Measurements from ENCODE around the gene IFNL4. TPM values are rescaled to one million over a fixed set of nuclear protein-coding genes. Genes with fewer than 3 reads are reported as not detected.

IFNL4 gene
- total and polyA plus RNA-seq, 8 donors: not detected

GRCh38 chr19:39293394-39293793 is 44.7 kb upstream of the IFNL4 start:
- Histone ChIP-seq H3K4me1 (no peaks in the 10 kb centered on the region), H3K4me3 (no peak overlapping the region), H3K27me3 (peaks cover 0 to 28% (median 4%) of the 10 kb centered on the region in 3 donors), H3K27ac (no peak overlapping the region), H3K9me3 (no peaks in the 10 kb centered on the region), H3K36me3 (no peaks in the 10 kb centered on the region)
- intact Hi-C loops (cut with DNase I; ENCODE audit: low total_unique reads): no loop called here
- 56 to 71% (median 70%) methylated on average over 4 of the region's 4 CpGs for WGBS, 5 donors
- no peak for DNase-seq
- no peak for TF ChIP-seq CTCF (IDR thresholded peaks at IDR 0.05)
- TF ChIP-seq POLR2A (IDR thresholded peaks at IDR 0.05): no peak
- no peak for TF ChIP-seq POLR2AphosphoS5 (IDR thresholded peaks at IDR 0.05)
- TF ChIP-seq EP300 (IDR thresholded peaks at IDR 0.05): no peak

- TF ChIP-seq CTCF (IDR thresholded peaks at IDR 0.05) (no peak), POLR2AphosphoS5 (IDR thresholded peaks at IDR 0.05) (no peak), EP300 (IDR thresholded peaks at IDR 0.05) (no peak), POLR2A (IDR thresholded peaks at IDR 0.05) (no peak)
- H3K36me3 ChIP-seq: no peaks in the 10 kb centered on the region
Observed at GRCh38 chr19:39284032-39284431, 35.4 kb upstream of the IFNL4 start.

GRCh38 chr19:39282021-39282420 is 33.4 kb upstream of the IFNL4 start:
- peaks cover 0 to 22% (median 12%) of the 10 kb centered on the region in 4 donors for H3K9me3 ChIP-seq
- no peak overlapping the region for H3K27ac ChIP-seq
- peaks cover 0 to 5% (median 0%) of the 10 kb centered on the region in 3 donors for H3K27me3 ChIP-seq
- H3K36me3 ChIP-seq: no peaks in the 10 kb centered on the region
- 50 to 78% (median 59%) methylated on average over 1 of the region's 1 CpG for WGBS, 5 donors
- intact Hi-C loops (cut with DNase I; ENCODE audit: low total_unique reads): no loop called here
- TF ChIP-seq CTCF (IDR thresholded peaks at IDR 0.05) (no peak), EP300 (IDR thresholded peaks at IDR 0.05) (no peak), POLR2AphosphoS5 (IDR thresholded peaks at IDR 0.05) (no peak), POLR2A (IDR thresholded peaks at IDR 0.05) (no peak)
- H3K4me3 ChIP-seq: no peak overlapping the region
- no peaks in the 10 kb centered on the region for H3K4me1 ChIP-seq
- no peak for DNase-seq

More at GRCh38 chr19:39284032-39284431, 35.4 kb upstream of the IFNL4 start:
- DNase-seq: no peak
- Histone ChIP-seq H3K27me3 (no peaks in the 10 kb centered on the region), H3K4me3 (no peak overlapping the region), H3K9me3 (peaks cover 0 to 22% (median 15%) of the 10 kb centered on the region in 4 donors), H3K4me1 (no peaks in the 10 kb centered on the region), H3K27ac (no peak overlapping the region)
- WGBS, 5 donors: 84 to 96% (median 93%) methylated on average over 1 of the region's 1 CpG
- intact Hi-C loops (cut with DNase I; ENCODE audit: low total_unique reads): no loop called here

- H3K36me3 ChIP-seq: no peaks in the 10 kb centered on the region
- intact Hi-C loops (cut with DNase I; ENCODE audit: low total_unique reads): no loop called here
- no peak overlapping the region for H3K27ac ChIP-seq
- H3K4me3 ChIP-seq: no peak overlapping the region
- TF ChIP-seq POLR2A (IDR thresholded peaks at IDR 0.05): no peak
- TF ChIP-seq POLR2AphosphoS5 (IDR thresholded peaks at IDR 0.05): peak in 1 of 3 donors; percentile 11
- DNase-seq: peak in 1 of 2 donors; percentile 56
- peaks cover 0 to 18% (median 0%) of the 10 kb centered on the region in 3 donors for H3K27me3 ChIP-seq
- WGBS, 5 donors: 54 to 67% (median 56%) methylated on average over 7 of the region's 7 CpGs
- no peaks in the 10 kb centered on the region for H3K4me1 ChIP-seq
- peaks cover 0 to 17% (median 0%) of the 10 kb centered on the region in 4 donors for H3K9me3 ChIP-seq
Observed at GRCh38 chr19:39277598-39277997, 28.9 kb upstream of the IFNL4 start.

- 88 to 95% (median 94%) methylated on average over 5 of the region's 5 CpGs for WGBS, 5 donors
- Histone ChIP-seq H3K4me1 (no peaks in the 10 kb centered on the region), H3K27ac (no peak overlapping the region), H3K4me3 (no peak overlapping the region), H3K27me3 (peaks cover 0 to 18% (median 0%) of the 10 kb centered on the region in 3 donors), H3K36me3 (no peaks in the 10 kb centered on the region), H3K9me3 (peaks cover 0 to 8% (median 0%) of the 10 kb centered on the region in 4 donors)
- intact Hi-C loops (cut with DNase I; ENCODE audit: low total_unique reads): no loop called here
- no peak for DNase-seq
- no peak for TF ChIP-seq EP300 (IDR thresholded peaks at IDR 0.05)
- TF ChIP-seq POLR2A (IDR thresholded peaks at IDR 0.05): no peak
- no peak for TF ChIP-seq POLR2AphosphoS5 (IDR thresholded peaks at IDR 0.05)
Observed at GRCh38 chr19:39276740-39277139, 28.1 kb upstream of the IFNL4 start.

Data from stomach (tissue), 9 donors.